Vagina (tissue), 2 donors: ENCODE measurements around the gene MAT2B.

Experiments used
- CTCF ChIP-seq, 3 experiments: fragments of 450-650 bp in 2 of 3; fragments of 200-600 bp in 1 of 3; sonication (generic) in 1 of 3; IDR thresholded peaks; one replicate each; pipeline ENCODE4 v1.5.1; 2017 to 2019; ENCODE audit warnings: antibody characterized with exemption in 3 of 3, mild to moderate bottlenecking in 2 of 3, moderate library complexity in 2 of 3
- POLR2A ChIP-seq, 2 donors: fragments of 450-650 bp; IDR thresholded peaks; one replicate each; pipeline ENCODE4 v1.6.1; 2017; ENCODE audit warnings: antibody characterized with exemption in 2 of 2, mild to moderate bottlenecking in 2 of 2, moderate library complexity in 2 of 2

GRCh38 chr5:163509291-163509951 is 4.0 kb downstream of the MAT2B start:
- TF ChIP-seq CTCF (IDR thresholded peaks at IDR 0.05) (no peak), POLR2A (IDR thresholded peaks at IDR 0.05) (no peak)
